Heart right ventricle (tissue), 16 donors: ENCODE data around the gene DYNC2I2. TPM values are rescaled to one million over a fixed set of nuclear protein-coding genes. Genes with fewer than 3 reads are reported as not detected.

Experiments
- ATAC-seq, 8 donors: fragments of 200-7000 bp; cut with Tn5 transposase; one replicate each; pipeline ENCODE4 v1.9.1; 2020; ENCODE audit warnings: mild to moderate bottlenecking in 8 of 8, moderate library complexity in 8 of 8, moderate number of reproducible peaks in 1 of 8
- DNase-seq, 2 donors: peaks; one replicate each; pipeline ENCODE4 v3.0.0-alpha.2; 2020
- H3K27ac ChIP-seq, 10 donors: fragments of 200-600 bp; sonication (generic) in 2 of 10; one replicate each; pipeline versions ENCODE4 v1.5.0 to v1.8.0; 2020 to 2022; ENCODE audit warnings: mild to moderate bottlenecking in 3 of 10
- H3K27me3 ChIP-seq, 7 donors: fragments of 200-600 bp; one replicate each; pipeline ENCODE4 v1.8.0; 2021 to 2022; ENCODE audit warnings: mild to moderate bottlenecking in 2 of 7
- H3K36me3 ChIP-seq, 9 donors: fragments of 200-600 bp; sonication (generic) in 1 of 9; one replicate each; pipeline versions ENCODE4 v1.5.0 to v1.8.0; 2020 to 2022; ENCODE audit warnings: mild to moderate bottlenecking in 2 of 9
- H3K4me1 ChIP-seq, 9 donors: fragments of 200-600 bp; sonication (generic) in 1 of 9; one replicate each; pipeline versions ENCODE4 v1.5.0 to v1.8.0; 2020 to 2022; ENCODE audit warnings: mild to moderate bottlenecking in 4 of 9
- H3K4me3 ChIP-seq, 10 donors: fragments of 200-600 bp; sonication (generic) in 2 of 10; one replicate each; pipeline versions ENCODE4 v1.5.0 to v1.8.0; 2020 to 2022; ENCODE audit warnings: mild to moderate bottlenecking in 7 of 10, moderate library complexity in 2 of 10
- H3K9me3 ChIP-seq, 11 donors: fragments of 200-600 bp in 10 of 11; sonication (generic) in 2 of 11; one replicate each; pipeline versions ENCODE4 v1.5.0 to v1.8.0; 2013 to 2022; ENCODE audit warnings: mild to moderate bottlenecking in 2 of 11, control low read depth in 1 of 11, moderate library complexity in 1 of 11
- CTCF ChIP-seq, 9 donors: fragments of 200-600 bp; sonication (generic) in 2 of 9; IDR thresholded peaks; one replicate each; pipeline versions ENCODE4 v1.5.0 to v1.8.0; 2021 to 2022; ENCODE audit warnings: antibody characterized with exemption in 9 of 9, mild to moderate bottlenecking in 5 of 9, moderate library complexity in 1 of 9
- WGBS, 2 donors: extraction: QIAGEN DNeasy Blood & Tissue Kit; methylation state at CpG; one replicate each; pipeline ENCODE4 v1.1.7; 2013; ENCODE audit warnings: inconsistent platforms in 1 of 2; 5-methylcytosine and 5-hydroxymethylcytosine counted together
- intact Hi-C, 10 donors: fragments of 100-400 bp; cut with DNase I; formaldehyde crosslinking; loops; one replicate each; pipeline versions ENCODE4 v1.11.1 to v1.14.2; 2022
- polyA plus RNA-seq, 2 donors: library from polyadenylated mRNA; stranded (reverse); fragments of 200-250 nt; gene quantifications; one replicate each; pipeline ENCODE4 v1.2.3, GENCODE V29; 2013
- total RNA-seq, 10 donors: library from RNA; stranded (reverse); fragmentation: NEBNext Ultra II Directional in 3 of 10; extraction: Animal tissue kit (Norgen Biotek cat#: 25700) in 3 of 10; gene quantifications; one replicate each; pipeline versions ENCODE4 v1.2.1 to v1.2.4, GENCODE V29; 2021 to 2023
- donor health status: Arrhythmogenic right ventricular cardiomyopathy.
- donor health status: ischemic (EF 13 %, LVEDD 7.1; RV severe dilation, severe dysfunction).
- donor health status: healthy with polysubstance abuse.
- donor health status: DM: no; HTN: yes; CAD: no.
- donor health status: DM: no; HTN: no; CAD: no.
- donor health status: ischemic (EF 25% LVEDD 6.9; RV normal size, moderate dysfunction).
- donor health status: ischemic (EF 25% LVEDD 5.7; RV mildly dilated, moderate dysfunction).
- donor health status: healthy.
- donor health status: DM: yes; HTN: yes; CAD: no.
- donor health status: Ischemic cardiomyopathy.
- donor health status: ischemic (EF 35%, LVEDD 5.7; RV mildly dilated, moderate dysfunction).
- donor health status: nonischemic (EF 11% LVEDD 7.7; RV severe dilation, severe dysfunction).
- donor health status: DM: yes; HTN: yes; CAD: no.
- donor health status: PGD.
- donor health status: ischemic (EF 29% LVEDD 5.4; RV normal size, mild dysfunction).
- donor health status: nonischemic (EF 23%, LVEDD 6.1; RV moderate dilation, normal function).

DYNC2I2 gene
- total and polyA plus RNA-seq, 12 donors, result 22.1 to 83.2 (median 31.3) TPM

- peaks cover 12 to 99% (median 94%) of the 10 kb centered on the region in 9 donors for H3K36me3 ChIP-seq
- peak overlapping the region in 7 of 10 donors; percentile 39 to 84 (median 73) for H3K27ac ChIP-seq
- no peaks in the 10 kb centered on the region for H3K9me3 ChIP-seq
- H3K4me1 ChIP-seq, result peaks cover 15 to 46% (median 29%) of the 10 kb centered on the region in 9 donors
- no peak for DNase-seq
- intact Hi-C loops, result loop anchor here in 3 of 10 donors (10.0 kb wide), 1 partner anchor 55 kb away; the partner anchor contains the start of gene SET (in 3 of the 3)
- 68 to 73% methylated on average over 9 of the region's 9 CpGs for WGBS, 2 donors
- ATAC-seq, result no peak
- no peaks in the 10 kb centered on the region for H3K27me3 ChIP-seq
- no peak for TF ChIP-seq CTCF (IDR thresholded peaks at IDR 0.05)
- H3K4me3 ChIP-seq, result no peak overlapping the region
Measured at GRCh38 chr9:128629852-128630545, 26.6 kb downstream of the DYNC2I2 start.

GRCh38 chr9:128629136-128629535, 27.5 kb downstream of the DYNC2I2 start:
- no peak for TF ChIP-seq CTCF (IDR thresholded peaks at IDR 0.05)
- ATAC-seq (no peak), DNase-seq (no peak)
- H3K4me3 ChIP-seq, result no peak overlapping the region
- intact Hi-C loops, result no loop called here
- no peaks in the 10 kb centered on the region for H3K27me3 ChIP-seq
- peaks cover 13 to 100% (median 100%) of the 10 kb centered on the region in 9 donors for H3K36me3 ChIP-seq
- H3K4me1 ChIP-seq, result peaks cover 8 to 38% (median 20%) of the 10 kb centered on the region in 9 donors
- H3K27ac ChIP-seq, result peak overlapping the region in 9 of 10 donors; percentile 40 to 84 (median 75)
- WGBS, 2 donors, result 88 to 89% methylated on average over 10 of the region's 10 CpGs
- no peaks in the 10 kb centered on the region for H3K9me3 ChIP-seq

- DNase-seq, result peak; percentile 79 to 80
- Histone ChIP-seq H3K27me3 (no peaks in the 10 kb centered on the region), H3K36me3 (peaks cover 12 to 100% (median 100%) of the 10 kb centered on the region in 9 donors), H3K4me1 (peaks cover 8 to 32% (median 20%) of the 10 kb centered on the region in 9 donors), H3K9me3 (no peaks in the 10 kb centered on the region), H3K4me3 (no peak overlapping the region), H3K27ac (peak overlapping the region in 9 of 10 donors; percentile 40 to 84 (median 75))
- 39 to 48% methylated on average over 17 of the region's 17 CpGs for WGBS, 2 donors
- no peak for TF ChIP-seq CTCF (IDR thresholded peaks at IDR 0.05)
- intact Hi-C loops, result no loop called here
- ATAC-seq, result peak; percentile 88 to 97 (median 93)
Measured at GRCh38 chr9:128628471-128629048, 28.1 kb downstream of the DYNC2I2 start.

GRCh38 chr9:128627906-128628305, 28.7 kb downstream of the DYNC2I2 start:
- Histone ChIP-seq H3K27ac (peak overlapping the region in 9 of 10 donors; percentile 14 to 84 (median 75)), H3K9me3 (no peaks in the 10 kb centered on the region), H3K27me3 (no peaks in the 10 kb centered on the region), H3K4me3 (no peak overlapping the region), H3K36me3 (peaks cover 6 to 100% (median 98%) of the 10 kb centered on the region in 9 donors), H3K4me1 (peaks cover 8 to 31% (median 20%) of the 10 kb centered on the region in 9 donors)
- TF ChIP-seq CTCF (IDR thresholded peaks at IDR 0.05), result no peak
- DNase-seq (no peak), ATAC-seq (peak in 5 of 8 donors; percentile 1 to 28 (median 2))
- intact Hi-C loops, result no loop called here
- WGBS, 2 donors, result 68 to 76% methylated on average over 13 of the region's 13 CpGs
